Vagina (tissue), 2 donors: ENCODE results near the gene PRICKLE4.

Experiments used
- CTCF ChIP-seq, 3 experiments: fragments of 450-650 bp in 2 of 3; fragments of 200-600 bp in 1 of 3; sonication (generic) in 1 of 3; IDR thresholded peaks; one replicate each; pipeline ENCODE4 v1.5.1; 2017 to 2019; ENCODE audit warnings: antibody characterized with exemption in 3 of 3, mild to moderate bottlenecking in 2 of 3, moderate library complexity in 2 of 3
- POLR2A ChIP-seq, 2 donors: fragments of 450-650 bp; IDR thresholded peaks; one replicate each; pipeline ENCODE4 v1.6.1; 2017; ENCODE audit warnings: antibody characterized with exemption in 2 of 2, mild to moderate bottlenecking in 2 of 2, moderate library complexity in 2 of 2
- POLR2AphosphoS5 ChIP-seq, 2 donors: sonication (generic); formaldehyde crosslinking; IDR thresholded peaks; one replicate each; pipeline ENCODE4 v1.9.0; 2017; ENCODE audit warnings: antibody characterized with exemption in 2 of 2, mild to moderate bottlenecking in 2 of 2, low read depth in 1 of 2; ENCODE audit not compliant: insufficient read depth in 1 of 2

GRCh38 chr6:41777551-41778285, 2.9 kb upstream of the PRICKLE4 start:
- TF ChIP-seq POLR2A (IDR thresholded peaks at IDR 0.05): no peak
- TF ChIP-seq CTCF (IDR thresholded peaks at IDR 0.05): no peak
- TF ChIP-seq POLR2AphosphoS5 (IDR thresholded peaks at IDR 0.05; ENCODE audit: insufficient read depth in 1 of 2, low read depth in 1 of 2): no peak
